ENCODE data around the gene FZR1.
"Not testable (repeated sequence)": the region's sequence is repeated elsewhere in the genome, so short reads cannot be mapped to it uniquely, and the experiment has no call there.

The FZR1 gene

GRCh38 chr19:3573858-3574637 is 67.9 kb downstream of the FZR1 start:
- peak; percentile 77 for DNase-seq (ENCODE audit: low read depth)

DNA sequence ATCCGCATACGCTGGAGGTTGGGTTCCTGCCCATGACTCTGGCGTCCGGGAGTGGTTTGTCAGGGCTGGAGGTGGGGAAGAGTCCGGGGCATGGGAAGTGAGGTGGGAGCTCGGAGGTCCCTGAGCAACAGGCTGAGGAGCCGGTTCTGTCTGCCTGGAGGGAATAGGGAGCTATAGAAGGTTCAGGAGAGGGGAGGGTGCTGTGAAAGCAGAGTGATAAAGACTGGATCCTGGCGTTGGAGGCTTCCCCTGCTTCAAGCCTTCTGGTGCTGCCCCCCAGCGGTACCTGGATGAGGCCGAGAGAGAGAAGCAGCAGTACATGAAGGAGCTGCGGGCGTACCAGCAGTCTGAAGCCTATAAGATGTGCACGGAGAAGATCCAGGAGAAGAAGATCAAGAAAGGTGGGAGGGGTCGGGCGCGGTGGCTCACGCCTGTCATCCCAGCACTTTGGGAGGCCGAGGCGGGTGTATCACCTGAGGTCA is 69.2 kb downstream of the FZR1 start:
- DNase-seq (ENCODE audit: low read depth), result no peak

GRCh38 chr19:3575949-3576673 is 70.0 kb downstream of the FZR1 start:
- no peak for DNase-seq (ENCODE audit: low read depth)

- DNase-seq (ENCODE audit: low read depth), result no peak
Measured at GRCh38 chr19:3576696-3577443, 70.8 kb downstream of the FZR1 start.

- DNase-seq (ENCODE audit: low read depth), result no peak
Measured at GRCh38 chr19:3577723-3578344, 71.7 kb downstream of the FZR1 start.

DNA sequence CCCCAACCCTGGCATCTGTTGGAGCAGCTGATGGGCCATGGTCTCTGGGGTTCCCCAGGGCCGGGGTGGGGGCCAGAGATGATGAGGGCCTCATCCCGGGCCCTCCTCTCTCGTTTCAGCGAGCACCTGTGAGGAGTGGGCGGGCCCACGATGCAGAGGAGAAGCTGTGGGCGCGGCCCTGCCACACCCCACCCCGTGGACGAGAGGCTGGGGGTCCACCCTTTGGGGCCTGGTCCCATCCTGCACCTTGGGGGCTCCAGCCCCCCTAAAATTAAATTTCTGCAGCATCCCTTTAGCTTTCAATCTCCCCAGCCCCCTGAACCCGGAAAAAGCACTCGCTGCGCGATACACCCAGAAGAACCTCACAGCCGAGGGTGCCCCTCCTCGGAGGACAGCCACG is 72.3 kb downstream of the FZR1 start:
- no peak for DNase-seq (ENCODE audit: low read depth)

- no peak for DNase-seq (ENCODE audit: low read depth)
Measured at GRCh38 chr19:3580156-3580934, 74.2 kb downstream of the FZR1 start.

- DNase-seq (ENCODE audit: low read depth), result not testable (repeated sequence)
Measured at GRCh38 chr19:3581792-3582191, 75.7 kb downstream of the FZR1 start.

DNA sequence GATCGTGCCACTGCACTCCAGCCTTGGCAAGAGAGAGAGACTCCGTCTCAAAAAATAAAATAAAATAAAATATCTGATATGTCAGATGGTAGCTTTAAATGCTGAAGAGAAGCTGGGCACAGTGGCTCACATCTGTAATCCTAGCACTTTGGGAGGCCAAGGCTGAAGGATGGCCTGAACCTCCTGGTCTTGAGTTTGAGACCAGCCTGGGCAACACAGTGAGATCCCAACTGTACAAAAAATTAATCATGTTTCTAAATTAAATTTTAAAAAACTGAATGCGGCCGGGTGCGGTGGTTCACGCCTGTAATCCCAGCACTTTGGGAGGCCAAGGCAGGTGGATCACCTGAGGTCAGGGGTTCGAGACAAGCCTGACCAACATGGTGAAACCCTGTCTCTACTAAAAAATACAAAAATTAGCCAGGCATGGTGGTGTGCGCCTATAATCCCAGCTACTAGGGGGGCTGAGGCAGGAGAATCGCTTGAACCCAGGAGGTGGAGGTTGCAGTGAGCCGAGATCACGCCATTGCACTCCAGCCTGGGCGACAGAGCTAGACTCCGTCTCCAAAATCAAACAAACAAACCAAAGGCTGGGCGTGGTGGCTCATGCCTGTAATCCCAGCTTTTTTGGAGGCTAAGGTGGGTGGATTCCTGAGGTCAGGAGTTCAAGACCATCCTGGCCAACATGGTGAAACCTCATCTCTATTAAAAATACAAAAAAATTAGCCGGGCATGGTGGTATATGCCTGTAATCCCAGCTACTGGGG is 78.1 kb downstream of the FZR1 start:
- DNase-seq (ENCODE audit: low read depth), result not testable (repeated sequence)

DNA sequence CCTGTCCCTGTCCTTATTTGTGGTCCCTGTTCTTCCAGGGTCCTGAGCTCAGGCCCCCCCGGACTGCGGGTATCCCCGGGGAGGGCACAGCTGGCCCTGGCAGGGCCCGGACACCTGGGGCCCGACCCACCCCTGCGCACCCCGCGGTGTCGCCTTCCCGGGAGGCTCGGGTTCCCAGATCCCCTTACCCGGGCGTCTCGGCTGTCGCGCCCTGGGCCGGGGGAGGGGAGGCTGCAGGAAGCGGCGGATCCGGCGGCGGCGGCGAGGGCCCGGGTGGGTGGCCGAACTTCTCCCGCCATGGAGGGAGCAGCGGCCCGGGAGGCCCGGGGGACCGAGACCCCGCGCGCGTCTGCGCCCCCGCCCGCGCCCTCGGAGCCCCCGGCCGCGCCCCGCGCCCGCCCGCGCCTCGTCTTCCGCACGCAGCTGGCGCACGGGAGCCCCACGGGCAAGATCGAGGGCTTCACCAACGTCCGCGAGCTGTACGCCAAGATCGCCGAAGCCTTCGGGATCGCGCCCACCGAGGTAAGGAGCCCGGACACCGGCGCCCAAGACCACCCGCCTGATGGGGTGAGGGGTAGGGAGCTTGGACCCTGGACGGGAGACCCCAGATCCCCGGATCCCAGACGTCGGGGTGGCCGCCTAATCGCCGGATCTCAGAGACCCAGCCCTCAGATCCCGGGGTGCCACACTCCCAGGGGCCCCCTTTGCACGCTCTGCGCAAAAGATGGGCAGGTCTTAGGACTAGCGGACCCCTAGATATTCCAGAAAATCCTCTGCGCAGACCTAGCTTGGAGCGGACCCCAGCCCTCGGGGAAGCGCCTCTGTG is 79.4 kb downstream of the FZR1 start, which contains the start of gene GIPC3:
Gene GIPC3 (plus strand): TSS at position 178 of the 826 bp plus-strand sequence. CDS start 120 bp downstream, at position 298.
- no peak for DNase-seq (ENCODE audit: low read depth)

GRCh38 chr19:3586127-3586626 is 80.1 kb downstream of the FZR1 start:
- DNase-seq (ENCODE audit: low read depth), result no peak

GRCh38 chr19:3586707-3587346 is 80.7 kb downstream of the FZR1 start:
- DNase-seq (ENCODE audit: low read depth), result no peak

All from T-helper 22 cell (primary cell).